B cell (primary cell): ENCODE data around the gene STK4.

Experiments
- CTCF ChIP-seq: fragments of 200-600 bp; IDR thresholded peaks from one replicate; pipeline ENCODE4 v1.8.0; 2022; ENCODE audit warnings: antibody characterized with exemption, mild to moderate bottlenecking
- EZH2 ChIP-seq: IDR thresholded peaks from 2 replicates; pipeline ENCODE4 v1.6.1; 2012; ENCODE audit warnings: borderline replicate concordance, low read depth, mild to moderate bottlenecking, moderate library complexity, low read length; ENCODE audit not compliant: insufficient read depth, poor library complexity, severe bottlenecking

- no peak for TF ChIP-seq CTCF
- TF ChIP-seq EZH2 = no peak
Measured at GRCh38 chr20:45020236-45020886, 54.0 kb downstream of the STK4 start.
